Measurements from ENCODE around the gene LAMA2. TPM values are rescaled to one million over a fixed set of nuclear protein-coding genes. Genes with fewer than 3 reads are reported as not detected.

The LAMA2 gene
- total and polyA plus RNA-seq, 8 donors, result 3.4 to 110 (median 31.6) TPM

GRCh38 chr6:129136751-129137150, 253.8 kb downstream of the LAMA2 start:
- peaks cover 0 to 36% (median 23%) of the 10 kb centered on the region in 4 donors for H3K4me1 ChIP-seq
- no peak overlapping the region for H3K4me3 ChIP-seq
- intact Hi-C loops (cut with DNase I; ENCODE audit: low total_unique reads), result no loop called here
- no peaks in the 10 kb centered on the region for H3K36me3 ChIP-seq
- H3K27me3 ChIP-seq, result no peaks in the 10 kb centered on the region
- H3K9me3 ChIP-seq, result no peaks in the 10 kb centered on the region
- WGBS, 5 donors, result 79 to 88% (median 83%) methylated on average over 4 of the region's 4 CpGs
- TF ChIP-seq CTCF (IDR thresholded peaks at IDR 0.05) (no peak), POLR2AphosphoS5 (IDR thresholded peaks at IDR 0.05) (no peak), POLR2A (IDR thresholded peaks at IDR 0.05) (no peak), EP300 (IDR thresholded peaks at IDR 0.05) (no peak)
- no peak for DNase-seq
- H3K27ac ChIP-seq, result no peak overlapping the region

- no peak for DNase-seq
- Histone ChIP-seq H3K36me3 (no peaks in the 10 kb centered on the region), H3K27me3 (no peaks in the 10 kb centered on the region), H3K4me1 (peaks cover 0 to 31% (median 16%) of the 10 kb centered on the region in 4 donors), H3K27ac (peak overlapping the region in 3 of 5 donors; percentile 22 to 55 (median 50)), H3K9me3 (no peaks in the 10 kb centered on the region), H3K4me3 (no peak overlapping the region)
- intact Hi-C loops (cut with DNase I; ENCODE audit: low total_unique reads), result no loop called here
- TF ChIP-seq CTCF (IDR thresholded peaks at IDR 0.05), result no peak
- TF ChIP-seq EP300 (IDR thresholded peaks at IDR 0.05), result no peak
- no peak for TF ChIP-seq POLR2A (IDR thresholded peaks at IDR 0.05)
- TF ChIP-seq POLR2AphosphoS5 (IDR thresholded peaks at IDR 0.05), result peak; percentile 25 to 65 (median 38)
- WGBS, 5 donors, result 69 to 76% (median 70%) methylated on average over 4 of the region's 4 CpGs
These were observed 255.9 kb downstream of the LAMA2 start for GRCh38 chr6:129138739-129139405.

GRCh38 chr6:129140526-129140925, 257.6 kb downstream of the LAMA2 start:
- peaks cover 0 to 21% (median 9%) of the 10 kb centered on the region in 4 donors for H3K4me1 ChIP-seq
- peaks cover 0 to 6% (median 2%) of the 10 kb centered on the region in 4 donors for H3K36me3 ChIP-seq
- H3K4me3 ChIP-seq, result no peak overlapping the region
- TF ChIP-seq CTCF (IDR thresholded peaks at IDR 0.05) (no peak), POLR2AphosphoS5 (IDR thresholded peaks at IDR 0.05) (peak in 1 of 3 donors; percentile 14), EP300 (IDR thresholded peaks at IDR 0.05) (no peak), POLR2A (IDR thresholded peaks at IDR 0.05) (no peak)
- 45 to 63% (median 52%) methylated on average over 2 of the region's 2 CpGs for WGBS, 5 donors
- intact Hi-C loops (cut with DNase I; ENCODE audit: low total_unique reads), result no loop called here
- peak in 1 of 2 donors; percentile 82 for DNase-seq
- peak overlapping the region in 4 of 5 donors; percentile 8 to 55 (median 48) for H3K27ac ChIP-seq
- no peaks in the 10 kb centered on the region for H3K27me3 ChIP-seq
- no peaks in the 10 kb centered on the region for H3K9me3 ChIP-seq

- Histone ChIP-seq H3K4me1 (peaks cover 0 to 21% (median 9%) of the 10 kb centered on the region in 4 donors), H3K27ac (peak overlapping the region in 2 of 5 donors; percentile 41 to 55), H3K27me3 (no peaks in the 10 kb centered on the region), H3K9me3 (no peaks in the 10 kb centered on the region), H3K36me3 (peaks cover 0 to 6% (median 2%) of the 10 kb centered on the region in 4 donors), H3K4me3 (no peak overlapping the region)
- peak in 1 of 2 donors; percentile 14 for DNase-seq
- TF ChIP-seq CTCF (IDR thresholded peaks at IDR 0.05) (no peak), EP300 (IDR thresholded peaks at IDR 0.05) (no peak), POLR2AphosphoS5 (IDR thresholded peaks at IDR 0.05) (no peak), POLR2A (IDR thresholded peaks at IDR 0.05) (no peak)
- 30 to 50% (median 37%) methylated on average over 1 of the region's 1 CpG for WGBS, 5 donors
- intact Hi-C loops (cut with DNase I; ENCODE audit: low total_unique reads), result no loop called here
These were observed 258.6 kb downstream of the LAMA2 start for GRCh38 chr6:129141499-129141898.

Measured in stomach (tissue), 9 donors.